Endothelial cell (in vitro differentiated cells): ENCODE results near the gene SNAPC2. TPM values are rescaled to one million over a fixed set of nuclear protein-coding genes. Genes with fewer than 3 reads are reported as not detected.
A peak's percentile ranks its signal among the peaks of the same experiment; 100 is the strongest.
"Not testable (repeated sequence)": the region's sequence is repeated elsewhere in the genome, so short reads cannot be mapped to it uniquely, and the experiment has no call there.

Experiments
- DNase-seq: peaks from one replicate; pipeline ENCODE4 v3.0.0; 2021; ENCODE audit warnings: low spot score
- H3K27ac Mint-ChIP-seq: one replicate; pipeline ENCODE4 v1.8.0; 2021; ENCODE audit warnings: mixed read lengths, inconsistent platforms; ENCODE audit not compliant: unreplicated experiment
- H3K27me3 Mint-ChIP-seq: one replicate; pipeline ENCODE4 v1.8.0; 2021; ENCODE audit warnings: mild to moderate bottlenecking, moderate library complexity, mixed read lengths, inconsistent platforms; ENCODE audit not compliant: unreplicated experiment
- H3K36me3 Mint-ChIP-seq: one replicate; pipeline ENCODE4 v1.8.0; 2021; ENCODE audit warnings: mild to moderate bottlenecking, low read depth, mixed read lengths, inconsistent platforms; ENCODE audit not compliant: unreplicated experiment
- H3K4me1 Mint-ChIP-seq: one replicate; pipeline ENCODE4 v1.8.0; 2021; ENCODE audit warnings: mild to moderate bottlenecking, mixed read lengths, inconsistent platforms; ENCODE audit not compliant: unreplicated experiment
- H3K4me3 Mint-ChIP-seq: one replicate; pipeline ENCODE4 v1.8.0; 2021; ENCODE audit warnings: mild to moderate bottlenecking, mixed read lengths, inconsistent platforms; ENCODE audit not compliant: unreplicated experiment
- H3K9me3 Mint-ChIP-seq: one replicate; pipeline ENCODE4 v1.8.0; 2021; ENCODE audit warnings: mixed read lengths, inconsistent platforms; ENCODE audit not compliant: unreplicated experiment
- CTCF ChIP-seq: fragments of 200-600 bp; sonication (generic); IDR thresholded peaks from one replicate; pipeline ENCODE4 v1.5.0; 2021; ENCODE audit warnings: antibody characterized with exemption; ENCODE audit not compliant: unreplicated experiment
- total RNA-seq: library from RNA; stranded (reverse); fragmentation: NEBNext Ultra II Directional; extraction: Animal tissue kit (Norgen Biotek cat#: 25700); gene quantifications from one replicate; pipeline ENCODE4 v1.2.1, GENCODE V29; 2021; ENCODE audit not compliant: unreplicated experiment

SNAPC2 gene
- total RNA-seq, 1 donor from 2014 or later: 13.5 TPM

GRCh38 chr19:7885818-7886217, 34.3 kb upstream of the SNAPC2 start:
- no peak for DNase-seq
- H3K9me3 Mint-ChIP-seq: no peaks in the 10 kb centered on the region
- H3K27me3 Mint-ChIP-seq: peaks cover 10% of the 10 kb centered on the region
- no peaks in the 10 kb centered on the region for H3K36me3 Mint-ChIP-seq
- no peak for TF ChIP-seq CTCF
- no peak overlapping the region for H3K27ac Mint-ChIP-seq
- H3K4me3 Mint-ChIP-seq: no peak overlapping the region
- peaks cover 2% of the 10 kb centered on the region for H3K4me1 Mint-ChIP-seq

- Mint-ChIP-seq H3K4me1 (peaks cover 2% of the 10 kb centered on the region), H3K27me3 (peaks cover 12% of the 10 kb centered on the region), H3K9me3 (no peaks in the 10 kb centered on the region), H3K27ac (no peak overlapping the region), H3K4me3 (no peak overlapping the region), H3K36me3 (no peaks in the 10 kb centered on the region)
- DNase-seq: no peak
- TF ChIP-seq CTCF: no peak
These were observed 32.6 kb upstream of the SNAPC2 start for GRCh38 chr19:7887408-7888144.

DNA sequence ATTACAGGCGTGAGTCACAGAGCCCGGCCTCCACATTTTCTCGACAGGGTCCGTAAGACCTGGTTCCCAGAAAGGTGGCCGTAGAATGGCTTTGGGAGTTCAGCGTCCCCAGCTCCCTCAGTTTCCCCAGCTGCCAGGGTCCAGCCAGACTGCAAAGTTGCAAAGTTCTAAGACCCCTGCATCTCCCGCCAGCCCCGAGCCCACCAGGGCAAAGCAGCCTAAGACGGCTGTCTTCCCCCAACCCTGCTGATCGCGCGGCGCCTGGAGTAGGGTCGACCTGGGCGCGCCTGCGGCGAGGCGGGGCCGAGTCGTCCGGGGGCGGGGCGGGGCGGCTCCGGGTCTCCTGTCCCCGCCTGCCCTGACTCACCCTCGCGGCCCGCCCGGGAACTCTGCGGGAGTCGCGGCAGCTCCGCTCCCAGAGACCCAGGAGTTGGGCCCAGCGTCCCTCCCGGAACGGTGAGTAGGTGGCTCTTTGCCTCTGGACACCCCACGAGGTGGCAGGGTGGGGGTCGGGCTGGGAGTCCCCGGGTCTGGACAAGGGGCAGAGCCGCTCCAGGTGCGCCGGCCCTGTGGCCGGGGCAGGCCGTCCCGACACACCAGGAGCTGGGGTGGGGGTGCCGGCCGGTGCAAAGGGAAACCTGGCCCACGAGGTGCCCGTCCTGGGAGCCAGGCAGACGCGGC, 31.9 kb upstream of the SNAPC2 start, which contains the start of gene LRRC8E:
TSS of gene LRRC8E (plus strand) at position 366 of the 681 bp plus-strand sequence. CDS start 7,094 bp downstream, outside the sequence.
- Mint-ChIP-seq H3K9me3 (no peaks in the 10 kb centered on the region), H3K4me3 (no peak within 1 kb of the TSS), H3K4me1 (peaks cover 2% of the 10 kb centered on the region), H3K36me3 (no peaks in the 10 kb centered on the region), H3K27me3 (peaks cover 12% of the 10 kb centered on the region), H3K27ac (no peak within 1 kb of the TSS)
- peak; percentile 66 for DNase-seq
- no peak for TF ChIP-seq CTCF

GRCh38 chr19:7888826-7889217, 31.3 kb upstream of the SNAPC2 start:
- no peak overlapping the region for H3K27ac Mint-ChIP-seq
- DNase-seq: no peak
- H3K4me3 Mint-ChIP-seq: no peak overlapping the region
- H3K4me1 Mint-ChIP-seq: peaks cover 2% of the 10 kb centered on the region
- H3K9me3 Mint-ChIP-seq: no peaks in the 10 kb centered on the region
- H3K36me3 Mint-ChIP-seq: no peaks in the 10 kb centered on the region
- no peak for TF ChIP-seq CTCF
- H3K27me3 Mint-ChIP-seq: peaks cover 12% of the 10 kb centered on the region

- not testable (repeated sequence) for H3K4me3 Mint-ChIP-seq, H3K4me1 Mint-ChIP-seq, H3K27ac Mint-ChIP-seq, H3K9me3 Mint-ChIP-seq, DNase-seq, H3K36me3 Mint-ChIP-seq
- peaks cover 11% of the 10 kb centered on the region for H3K27me3 Mint-ChIP-seq
These were observed 26.6 kb upstream of the SNAPC2 start for GRCh38 chr19:7893362-7894101.
